Lower lobe of right lung (tissue), 2 donors: ENCODE measurements around the gene KIF3A. TPM values are rescaled to one million over a fixed set of nuclear protein-coding genes. Genes with fewer than 3 reads are reported as not detected.

Experiments used
- ATAC-seq, 2 donors: fragments of 200-7000 bp; cut with Tn5 transposase; one replicate each; pipeline ENCODE4 v1.9.1; 2020 to 2022; ENCODE audit warnings: mild to moderate bottlenecking in 2 of 2, moderate library complexity in 2 of 2
- DNase-seq: peaks from one replicate; pipeline ENCODE4 v3.0.0-alpha.2; 2020
- H3K27ac ChIP-seq: fragments of 200-600 bp; one replicate; pipeline ENCODE4 v1.8.0; 2022
- H3K27me3 ChIP-seq: fragments of 200-600 bp; one replicate; pipeline ENCODE4 v1.8.0; 2022; ENCODE audit warnings: low read depth
- H3K36me3 ChIP-seq: fragments of 200-600 bp; one replicate; pipeline ENCODE4 v1.8.0; 2022; ENCODE audit warnings: mild to moderate bottlenecking
- H3K4me1 ChIP-seq: fragments of 200-600 bp; one replicate; pipeline ENCODE4 v1.8.0; 2022
- H3K4me3 ChIP-seq: fragments of 200-600 bp; one replicate; pipeline ENCODE4 v1.8.0; 2022; ENCODE audit warnings: mild to moderate bottlenecking
- H3K9me3 ChIP-seq: fragments of 200-600 bp; one replicate; pipeline ENCODE4 v1.8.0; 2022
- intact Hi-C: fragments of 100-400 bp; cut with DNase I; formaldehyde crosslinking; loops from one replicate; pipeline ENCODE4 v1.11.0; 2022
- total RNA-seq: library from RNA; stranded (reverse); fragmentation: NEBNext Ultra II Directional; extraction: Animal tissue kit (Norgen Biotek cat#: 25700); gene quantifications from one replicate; pipeline ENCODE4 v1.2.1, GENCODE V29; 2021
- TF ChIP-seq, protein P1 (sequence below): fragments of 200-600 bp; IDR thresholded peaks from one replicate; pipeline ENCODE4 v1.8.0; 2022; ENCODE audit warnings: antibody characterized with exemption, mild to moderate bottlenecking
- donor health status: DM: no; HTN: yes; CAD: no; lungs with severe emphysema.

Gene KIF3A
- total RNA-seq, 1 donor from 2014 or later = 10.8 TPM

DNA sequence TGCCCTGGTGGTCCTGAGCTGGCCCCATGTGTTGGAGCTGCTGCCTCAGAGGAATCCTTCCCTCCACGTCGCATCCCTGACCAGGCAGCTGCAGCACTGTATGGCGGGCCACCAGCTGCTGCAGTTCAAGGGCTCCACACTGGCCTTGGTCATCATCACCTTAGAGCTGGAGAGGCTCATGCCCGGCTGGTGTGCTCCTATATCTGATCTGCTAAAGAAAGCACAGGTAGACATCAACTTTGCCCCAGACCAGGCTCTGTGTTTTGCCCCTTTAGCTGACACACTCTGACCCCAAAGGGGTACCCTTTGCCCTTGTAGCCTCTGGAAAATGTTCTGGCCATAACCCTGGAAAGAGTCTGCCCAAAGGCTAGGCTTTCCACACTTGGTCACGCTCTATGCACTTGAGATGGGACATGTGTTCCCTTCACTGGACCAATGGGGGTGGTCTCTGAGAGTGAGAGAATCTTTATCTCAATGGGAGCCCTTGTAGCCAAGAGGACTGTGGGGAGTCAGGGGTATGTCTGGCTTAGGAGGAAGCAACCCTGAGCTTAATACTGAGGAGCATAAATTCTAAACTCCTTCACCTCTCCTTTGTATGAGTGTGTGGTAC is 14.7 kb upstream of the KIF3A start:
- DNase-seq (no peak), ATAC-seq (no peak)
- H3K27me3 ChIP-seq = peaks cover 8% of the 10 kb centered on the region
- no peaks in the 10 kb centered on the region for H3K9me3 ChIP-seq
- peaks cover 8% of the 10 kb centered on the region for H3K36me3 ChIP-seq
- peaks cover 6% of the 10 kb centered on the region for H3K4me1 ChIP-seq
- no peak overlapping the region for H3K4me3 ChIP-seq
- intact Hi-C loops = no loop called here
- TF ChIP-seq, protein P1, sequence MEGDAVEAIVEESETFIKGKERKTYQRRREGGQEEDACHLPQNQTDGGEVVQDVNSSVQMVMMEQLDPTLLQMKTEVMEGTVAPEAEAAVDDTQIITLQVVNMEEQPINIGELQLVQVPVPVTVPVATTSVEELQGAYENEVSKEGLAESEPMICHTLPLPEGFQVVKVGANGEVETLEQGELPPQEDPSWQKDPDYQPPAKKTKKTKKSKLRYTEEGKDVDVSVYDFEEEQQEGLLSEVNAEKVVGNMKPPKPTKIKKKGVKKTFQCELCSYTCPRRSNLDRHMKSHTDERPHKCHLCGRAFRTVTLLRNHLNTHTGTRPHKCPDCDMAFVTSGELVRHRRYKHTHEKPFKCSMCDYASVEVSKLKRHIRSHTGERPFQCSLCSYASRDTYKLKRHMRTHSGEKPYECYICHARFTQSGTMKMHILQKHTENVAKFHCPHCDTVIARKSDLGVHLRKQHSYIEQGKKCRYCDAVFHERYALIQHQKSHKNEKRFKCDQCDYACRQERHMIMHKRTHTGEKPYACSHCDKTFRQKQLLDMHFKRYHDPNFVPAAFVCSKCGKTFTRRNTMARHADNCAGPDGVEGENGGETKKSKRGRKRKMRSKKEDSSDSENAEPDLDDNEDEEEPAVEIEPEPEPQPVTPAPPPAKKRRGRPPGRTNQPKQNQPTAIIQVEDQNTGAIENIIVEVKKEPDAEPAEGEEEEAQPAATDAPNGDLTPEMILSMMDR = no peak
- no peak overlapping the region for H3K27ac ChIP-seq

DNA sequence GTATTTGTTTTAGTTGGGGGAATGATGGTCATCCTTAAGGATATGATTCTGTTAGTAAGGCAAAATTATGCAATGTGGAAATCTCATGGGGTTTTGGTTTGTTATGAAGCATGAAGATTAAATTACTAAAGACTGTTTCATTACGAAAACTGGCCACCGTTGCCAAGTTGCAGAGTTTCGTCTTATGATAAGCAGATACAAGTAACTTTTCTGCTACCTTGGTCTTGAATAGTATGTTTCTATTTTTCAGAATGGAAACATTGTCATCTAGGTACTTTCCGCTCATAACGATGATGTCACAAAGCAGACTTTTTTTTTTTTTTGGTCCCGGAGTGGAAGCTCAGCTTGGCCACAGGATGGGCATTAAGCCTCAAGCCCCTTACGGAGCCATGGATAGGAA is 14.1 kb upstream of the KIF3A start:
- H3K27me3 ChIP-seq = peaks cover 11% of the 10 kb centered on the region
- peaks cover 9% of the 10 kb centered on the region for H3K4me1 ChIP-seq
- intact Hi-C loops = no loop called here
- ATAC-seq (no peak), DNase-seq (no peak)
- H3K9me3 ChIP-seq = no peaks in the 10 kb centered on the region
- no peak overlapping the region for H3K4me3 ChIP-seq
- peaks cover 8% of the 10 kb centered on the region for H3K36me3 ChIP-seq
- TF ChIP-seq, protein P1 = no peak
- no peak overlapping the region for H3K27ac ChIP-seq

GRCh38 chr5:132750471-132751230 is 13.3 kb upstream of the KIF3A start:
- Histone ChIP-seq H3K4me1 (peaks cover 9% of the 10 kb centered on the region), H3K27me3 (peaks cover 16% of the 10 kb centered on the region), H3K36me3 (peaks cover 8% of the 10 kb centered on the region), H3K4me3 (no peak overlapping the region), H3K9me3 (no peaks in the 10 kb centered on the region), H3K27ac (no peak overlapping the region)
- DNase-seq (no peak), ATAC-seq (no peak)
- TF ChIP-seq, protein P1 = no peak
- intact Hi-C loops = no loop called here

- peaks cover 8% of the 10 kb centered on the region for H3K36me3 ChIP-seq
- ATAC-seq (no peak), DNase-seq (no peak)
- no peaks in the 10 kb centered on the region for H3K9me3 ChIP-seq
- no peak overlapping the region for H3K4me3 ChIP-seq
- intact Hi-C loops = no loop called here
- peaks cover 9% of the 10 kb centered on the region for H3K4me1 ChIP-seq
- peaks cover 16% of the 10 kb centered on the region for H3K27me3 ChIP-seq
- H3K27ac ChIP-seq = no peak overlapping the region
- TF ChIP-seq, protein P1 = no peak
Observed at GRCh38 chr5:132749506-132749905, 12.2 kb upstream of the KIF3A start.

DNA sequence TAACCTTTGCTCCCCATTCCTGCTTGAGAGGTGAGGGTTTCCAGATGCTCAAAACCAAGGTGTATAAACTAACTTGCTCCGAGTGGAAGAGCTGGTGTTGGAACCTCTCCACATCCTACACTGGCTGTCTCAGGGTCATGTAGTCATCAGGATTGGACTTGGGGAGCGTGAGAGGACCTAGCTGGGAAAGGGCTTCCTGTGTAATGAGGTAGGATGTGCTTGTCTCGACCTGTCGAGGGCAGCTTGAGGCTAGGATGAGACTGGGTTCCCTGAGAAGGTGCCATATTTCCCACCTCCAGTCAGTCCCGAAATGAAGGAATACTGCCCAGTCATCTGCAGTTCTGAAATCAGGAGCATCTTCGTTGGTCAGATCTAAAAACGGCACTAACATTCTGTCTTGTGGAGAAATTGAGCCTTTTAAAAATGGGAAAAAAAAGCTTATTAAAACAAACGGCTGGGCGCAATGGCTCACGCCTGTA is 11.2 kb upstream of the KIF3A start:
- H3K9me3 ChIP-seq = no peaks in the 10 kb centered on the region
- no peak for ATAC-seq
- peaks cover 8% of the 10 kb centered on the region for H3K36me3 ChIP-seq
- TF ChIP-seq, protein P1 = no peak
- H3K27ac ChIP-seq = no peak overlapping the region
- DNase-seq = no peak
- peaks cover 16% of the 10 kb centered on the region for H3K27me3 ChIP-seq
- peaks cover 9% of the 10 kb centered on the region for H3K4me1 ChIP-seq
- no peak overlapping the region for H3K4me3 ChIP-seq
- intact Hi-C loops = no loop called here
